ENCODE data around the gene ANKRD42.

GRCh38 chr11:83259559-83259958, 66.0 kb downstream of the ANKRD42 start:
- TF ChIP-seq CTCF (IDR thresholded peaks at IDR 0.05 in 4 of 5, conservative IDR thresholded peaks at IDR 0.05 in 1 of 5) (no peak), POLR2A (IDR thresholded peaks at IDR 0.05) (no peak)
